ENCODE measurements around the gene METTL15.

The METTL15 gene

GRCh38 chr11:28223994-28224393 lies 115.8 kb downstream of the METTL15 start:
- Histone ChIP-seq H3K36me3 (ENCODE audit: insufficient read depth, low read depth, low read length) (no peaks in the 10 kb centered on the region), H3K9ac (ENCODE audit: low read depth, low read length) (no peak overlapping the region), H3K27me3 (ENCODE audit: insufficient read depth, low read length) (no peaks in the 10 kb centered on the region), H3K27ac (ENCODE audit: low read length) (no peak overlapping the region), H3K9me3 (ENCODE audit: insufficient read depth, low read depth, low read length) (no peaks in the 10 kb centered on the region), H3K4me1 (ENCODE audit: insufficient read depth, low read length) (no peaks in the 10 kb centered on the region), H3K4me3 (ENCODE audit: low read length) (no peak overlapping the region)

DNA sequence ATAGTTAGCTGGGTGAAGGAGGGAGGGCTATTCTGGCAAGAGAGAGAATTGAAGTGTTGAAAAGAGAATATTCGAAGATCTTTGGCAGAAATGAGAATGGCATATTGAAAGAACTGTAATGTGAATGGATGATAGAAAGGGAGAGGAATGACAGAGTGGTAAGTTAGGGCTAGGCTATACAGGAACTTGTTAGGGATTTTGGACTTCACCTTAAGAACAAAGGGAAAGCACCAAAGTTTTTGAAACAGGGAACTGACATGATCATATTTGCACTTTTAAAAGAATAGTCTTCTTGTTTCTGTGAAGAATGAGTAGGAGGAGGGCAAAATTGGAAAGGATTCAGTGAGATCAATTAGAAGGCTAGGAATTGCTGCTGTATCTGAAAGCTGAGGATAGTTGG lies 119.3 kb downstream of the METTL15 start:
- H3K4me3 ChIP-seq (ENCODE audit: low read length) = no peak overlapping the region
- no peak overlapping the region for H3K27ac ChIP-seq (ENCODE audit: low read length)
- no peaks in the 10 kb centered on the region for H3K9me3 ChIP-seq (ENCODE audit: insufficient read depth, low read depth, low read length)
- H3K27me3 ChIP-seq (ENCODE audit: insufficient read depth, low read length) = no peaks in the 10 kb centered on the region
- no peaks in the 10 kb centered on the region for H3K36me3 ChIP-seq (ENCODE audit: insufficient read depth, low read depth, low read length)
- no peak overlapping the region for H3K9ac ChIP-seq (ENCODE audit: low read depth, low read length)
- H3K4me1 ChIP-seq (ENCODE audit: insufficient read depth, low read length) = no peaks in the 10 kb centered on the region

DNA sequence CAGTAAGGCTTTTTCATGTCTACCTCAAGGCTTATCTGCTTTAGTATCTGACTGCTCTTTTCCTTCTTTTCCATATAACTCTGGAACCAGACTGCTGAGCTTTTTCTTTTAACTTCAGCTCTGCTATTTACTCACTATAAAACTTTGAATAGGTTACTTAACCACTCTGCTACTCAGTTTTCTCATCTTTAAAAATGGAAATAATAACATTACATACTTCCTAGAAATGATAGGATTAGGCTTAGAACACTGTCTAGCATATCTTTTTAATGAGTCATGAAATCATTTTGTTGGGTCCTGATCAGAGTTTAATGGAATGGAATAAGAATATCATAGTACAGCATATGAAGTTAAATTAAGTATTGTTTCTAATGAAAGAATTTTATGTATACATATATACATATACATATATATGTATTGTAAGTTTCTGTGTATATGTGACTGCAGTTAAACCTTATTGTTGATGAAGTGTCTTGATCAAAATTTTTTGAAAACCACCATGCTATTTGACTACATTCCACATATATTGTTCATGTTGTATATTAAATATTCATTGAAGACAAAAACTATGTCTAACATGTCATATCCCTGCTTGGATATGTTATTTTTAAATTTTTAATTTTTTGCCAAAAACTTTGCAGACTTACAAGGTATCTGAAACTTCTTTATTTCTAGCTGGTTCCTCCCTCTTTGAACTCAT lies 120.2 kb downstream of the METTL15 start:
- Histone ChIP-seq H3K4me1 (ENCODE audit: insufficient read depth, low read length) (no peaks in the 10 kb centered on the region), H3K27ac (ENCODE audit: low read length) (no peak overlapping the region), H3K9ac (ENCODE audit: low read depth, low read length) (no peak overlapping the region), H3K36me3 (ENCODE audit: insufficient read depth, low read depth, low read length) (no peaks in the 10 kb centered on the region), H3K9me3 (ENCODE audit: insufficient read depth, low read depth, low read length) (no peaks in the 10 kb centered on the region), H3K4me3 (ENCODE audit: low read length) (no peak overlapping the region), H3K27me3 (ENCODE audit: insufficient read depth, low read length) (no peaks in the 10 kb centered on the region)

- no peak overlapping the region for H3K4me3 ChIP-seq (ENCODE audit: low read length)
- no peaks in the 10 kb centered on the region for H3K9me3 ChIP-seq (ENCODE audit: insufficient read depth, low read depth, low read length)
- no peak overlapping the region for H3K27ac ChIP-seq (ENCODE audit: low read length)
- H3K36me3 ChIP-seq (ENCODE audit: insufficient read depth, low read depth, low read length) = no peaks in the 10 kb centered on the region
- H3K9ac ChIP-seq (ENCODE audit: low read depth, low read length) = no peak overlapping the region
- no peaks in the 10 kb centered on the region for H3K27me3 ChIP-seq (ENCODE audit: insufficient read depth, low read length)
- no peaks in the 10 kb centered on the region for H3K4me1 ChIP-seq (ENCODE audit: insufficient read depth, low read length)
Observed at GRCh38 chr11:28231475-28231874, 123.3 kb downstream of the METTL15 start.

GRCh38 chr11:28232649-28233048 lies 124.5 kb downstream of the METTL15 start:
- Histone ChIP-seq H3K9me3 (ENCODE audit: insufficient read depth, low read depth, low read length) (0 out of 2 replicates have a peak, but pooled peaks cover 3% of the 10 kb centered on the region), H3K4me3 (ENCODE audit: low read length) (no peak overlapping the region), H3K4me1 (ENCODE audit: insufficient read depth, low read length) (no peaks in the 10 kb centered on the region), H3K27ac (ENCODE audit: low read length) (no peak overlapping the region), H3K27me3 (ENCODE audit: insufficient read depth, low read length) (no peaks in the 10 kb centered on the region), H3K36me3 (ENCODE audit: insufficient read depth, low read depth, low read length) (no peaks in the 10 kb centered on the region), H3K9ac (ENCODE audit: low read depth, low read length) (no peak overlapping the region)

DNA sequence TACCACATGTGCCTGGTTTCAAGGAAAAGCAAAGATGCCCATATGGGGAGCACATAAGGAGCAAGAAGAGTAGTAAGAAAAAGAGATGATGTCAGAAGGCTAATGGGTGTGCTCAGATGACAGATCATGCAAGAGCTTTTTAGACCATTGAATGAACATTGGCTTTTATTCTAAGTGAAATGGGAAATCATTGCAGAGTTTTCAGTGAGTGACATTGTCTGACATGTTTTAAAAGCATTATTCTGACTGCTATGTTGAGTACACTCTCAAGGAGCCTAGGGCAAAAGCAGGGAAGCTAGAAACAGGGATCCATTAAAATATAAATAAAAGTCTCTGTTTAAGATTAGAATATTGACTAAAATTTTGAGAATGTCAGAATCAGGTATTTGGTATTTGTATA lies 133.6 kb downstream of the METTL15 start:
- Histone ChIP-seq H3K4me3 (ENCODE audit: low read length) (no peak overlapping the region), H3K9ac (ENCODE audit: low read depth, low read length) (no peak overlapping the region), H3K27ac (ENCODE audit: low read length) (no peak overlapping the region), H3K27me3 (ENCODE audit: insufficient read depth, low read length) (no peaks in the 10 kb centered on the region), H3K9me3 (ENCODE audit: insufficient read depth, low read depth, low read length) (peaks cover 10% of the 10 kb centered on the region; the same call in 1 of the 2 replicates), H3K4me1 (ENCODE audit: insufficient read depth, low read length) (no peaks in the 10 kb centered on the region), H3K36me3 (ENCODE audit: insufficient read depth, low read depth, low read length) (no peaks in the 10 kb centered on the region; the same call in 1 of the 2 replicates)

GRCh38 chr11:28242596-28242995 lies 134.4 kb downstream of the METTL15 start:
- Histone ChIP-seq H3K27ac (ENCODE audit: low read length) (no peak overlapping the region), H3K4me3 (ENCODE audit: low read length) (no peak overlapping the region), H3K9me3 (ENCODE audit: insufficient read depth, low read depth, low read length) (peaks cover 7% of the 10 kb centered on the region; the same call in 1 of the 2 replicates), H3K36me3 (ENCODE audit: insufficient read depth, low read depth, low read length) (no peaks in the 10 kb centered on the region; the same call in 1 of the 2 replicates), H3K27me3 (ENCODE audit: insufficient read depth, low read length) (no peaks in the 10 kb centered on the region), H3K9ac (ENCODE audit: low read depth, low read length) (no peak overlapping the region), H3K4me1 (ENCODE audit: insufficient read depth, low read length) (no peaks in the 10 kb centered on the region)

DNA sequence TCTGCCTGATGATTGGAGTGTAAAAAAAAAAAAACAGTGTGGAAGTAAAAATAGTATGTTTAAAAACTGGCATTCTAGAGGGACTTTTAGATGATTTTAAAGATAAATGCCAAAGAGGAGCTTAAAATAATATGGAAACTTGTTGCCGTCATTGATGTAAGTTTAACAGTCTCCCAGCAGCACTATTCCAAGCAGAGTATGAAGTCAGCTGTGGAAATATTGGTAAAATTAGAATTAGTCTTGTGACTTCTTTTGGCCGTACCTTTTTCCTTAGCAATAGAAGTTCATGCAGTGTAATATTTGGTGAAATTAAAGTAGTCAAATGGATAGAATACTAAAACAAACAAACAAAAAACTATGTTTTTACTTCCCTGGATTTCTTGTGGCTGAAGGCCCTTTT lies 134.9 kb downstream of the METTL15 start:
- Histone ChIP-seq H3K4me1 (ENCODE audit: insufficient read depth, low read length) (no peaks in the 10 kb centered on the region), H3K27ac (ENCODE audit: low read length) (no peak overlapping the region), H3K27me3 (ENCODE audit: insufficient read depth, low read length) (no peaks in the 10 kb centered on the region), H3K36me3 (ENCODE audit: insufficient read depth, low read depth, low read length) (no peaks in the 10 kb centered on the region; the same call in 1 of the 2 replicates), H3K9ac (ENCODE audit: low read depth, low read length) (no peak overlapping the region), H3K9me3 (ENCODE audit: insufficient read depth, low read depth, low read length) (peaks cover 6% of the 10 kb centered on the region; the same call in 1 of the 2 replicates), H3K4me3 (ENCODE audit: low read length) (no peak overlapping the region)

GRCh38 chr11:28243581-28243980 lies 135.4 kb downstream of the METTL15 start:
- H3K27me3 ChIP-seq (ENCODE audit: insufficient read depth, low read length) = no peaks in the 10 kb centered on the region
- H3K4me3 ChIP-seq (ENCODE audit: low read length) = no peak overlapping the region
- no peaks in the 10 kb centered on the region; the same call in 1 of the 2 replicates for H3K36me3 ChIP-seq (ENCODE audit: insufficient read depth, low read depth, low read length)
- no peaks in the 10 kb centered on the region for H3K4me1 ChIP-seq (ENCODE audit: insufficient read depth, low read length)
- no peak overlapping the region for H3K9ac ChIP-seq (ENCODE audit: low read depth, low read length)
- H3K27ac ChIP-seq (ENCODE audit: low read length) = no peak overlapping the region
- H3K9me3 ChIP-seq (ENCODE audit: insufficient read depth, low read depth, low read length) = peaks cover 6% of the 10 kb centered on the region; the same call in 1 of the 2 replicates

DNA sequence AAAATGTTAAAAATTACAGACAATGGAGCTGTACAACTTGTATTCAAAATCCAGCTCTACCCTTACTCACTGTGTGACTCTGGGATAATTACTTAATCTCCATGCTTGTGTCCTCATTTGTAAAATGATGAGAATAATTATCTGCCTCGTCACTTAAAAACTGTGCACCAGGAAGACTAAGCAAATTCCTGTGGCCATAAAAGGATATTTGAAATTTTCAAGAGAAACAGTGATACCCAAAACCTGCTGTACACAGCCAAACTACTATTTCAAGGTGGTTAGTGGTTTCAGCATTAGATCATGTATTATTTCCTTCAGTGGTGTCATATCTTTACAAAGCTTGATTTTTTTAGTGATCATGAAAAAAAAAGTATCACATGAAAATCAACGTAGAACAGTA lies 136.9 kb downstream of the METTL15 start:
- no peak overlapping the region for H3K9ac ChIP-seq (ENCODE audit: low read depth, low read length)
- no peaks in the 10 kb centered on the region for H3K27me3 ChIP-seq (ENCODE audit: insufficient read depth, low read length)
- no peak overlapping the region for H3K27ac ChIP-seq (ENCODE audit: low read length)
- no peaks in the 10 kb centered on the region for H3K36me3 ChIP-seq (ENCODE audit: insufficient read depth, low read depth, low read length)
- no peaks in the 10 kb centered on the region for H3K9me3 ChIP-seq (ENCODE audit: insufficient read depth, low read depth, low read length)
- no peaks in the 10 kb centered on the region for H3K4me1 ChIP-seq (ENCODE audit: insufficient read depth, low read length)
- H3K4me3 ChIP-seq (ENCODE audit: low read length) = no peak overlapping the region

DNA sequence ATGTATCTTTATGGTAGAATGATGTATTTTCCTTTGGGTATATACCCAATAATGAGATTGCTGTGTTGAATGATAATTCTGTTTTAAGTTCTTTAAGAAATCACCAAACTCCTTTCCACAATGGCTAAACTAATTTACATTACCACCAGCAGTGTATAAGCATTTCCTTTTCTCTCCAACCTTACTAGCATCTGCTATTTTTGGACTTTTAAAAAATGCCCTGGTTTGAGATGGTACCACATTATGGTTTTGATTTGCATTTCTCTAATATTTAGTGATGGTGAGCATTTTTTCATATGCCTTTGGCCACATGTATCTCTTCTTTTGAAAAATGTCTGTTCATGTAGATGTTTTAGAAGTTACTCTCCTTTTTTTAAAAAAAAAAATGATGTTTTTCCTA lies 142.0 kb downstream of the METTL15 start:
- no peaks in the 10 kb centered on the region for H3K36me3 ChIP-seq (ENCODE audit: insufficient read depth, low read depth, low read length)
- H3K4me3 ChIP-seq (ENCODE audit: low read length) = no peak overlapping the region
- H3K9me3 ChIP-seq (ENCODE audit: insufficient read depth, low read depth, low read length) = no peaks in the 10 kb centered on the region
- no peaks in the 10 kb centered on the region for H3K4me1 ChIP-seq (ENCODE audit: insufficient read depth, low read length)
- no peak overlapping the region for H3K27ac ChIP-seq (ENCODE audit: low read length)
- no peak overlapping the region for H3K9ac ChIP-seq (ENCODE audit: low read depth, low read length)
- H3K27me3 ChIP-seq (ENCODE audit: insufficient read depth, low read length) = no peaks in the 10 kb centered on the region

DNA sequence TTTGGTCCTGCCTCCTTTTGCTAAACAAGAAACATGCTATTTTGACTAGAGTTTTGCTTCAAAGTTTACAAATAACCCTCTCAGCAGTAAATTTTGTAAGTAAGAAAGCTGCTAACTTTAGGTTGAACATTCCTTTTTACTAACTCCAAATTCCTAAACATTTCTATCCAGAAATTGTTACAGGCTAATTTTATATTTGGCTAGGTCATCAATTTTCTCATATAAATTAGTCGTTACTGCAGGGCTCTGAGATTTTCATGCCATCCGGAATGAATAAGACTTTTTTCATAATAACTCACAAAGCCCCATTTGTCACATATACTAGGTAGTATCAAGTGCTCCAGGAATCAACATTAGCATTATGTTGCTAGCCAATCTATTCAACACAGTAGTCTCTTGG lies 143.1 kb downstream of the METTL15 start:
- no peaks in the 10 kb centered on the region for H3K36me3 ChIP-seq (ENCODE audit: insufficient read depth, low read depth, low read length)
- H3K27me3 ChIP-seq (ENCODE audit: insufficient read depth, low read length) = no peaks in the 10 kb centered on the region
- no peak overlapping the region for H3K27ac ChIP-seq (ENCODE audit: low read length)
- no peak overlapping the region for H3K4me3 ChIP-seq (ENCODE audit: low read length)
- no peak overlapping the region for H3K9ac ChIP-seq (ENCODE audit: low read depth, low read length)
- H3K9me3 ChIP-seq (ENCODE audit: insufficient read depth, low read depth, low read length) = no peaks in the 10 kb centered on the region
- H3K4me1 ChIP-seq (ENCODE audit: insufficient read depth, low read length) = no peaks in the 10 kb centered on the region

Measured in iPS-20b (cell line).